ENCODE measurements around the gene BEAN1. TPM values are rescaled to one million over a fixed set of nuclear protein-coding genes. Genes with fewer than 3 reads are reported as not detected.

BEAN1 gene
- total RNA-seq, 1 experiment from 2014 or later, result 0.61 TPM

- Histone ChIP-seq H3K4me3 (replicated peaks in 1 of 2; ENCODE audit: low read depth in 1 of 2, low read length in 2 of 2) (no peak overlapping the region), H3K4me1 (ENCODE audit: control insufficient read depth in 1 of 2, insufficient read depth in 2 of 2, low read length in 2 of 2) (no peaks in the 10 kb centered on the region), H3K4me2 (ENCODE audit: low read length) (no peak overlapping the region), H4K20me1 (ENCODE audit: insufficient read depth) (no peaks in the 10 kb centered on the region), H3K9ac (ENCODE audit: low read length) (no peak overlapping the region), H3K79me2 (ENCODE audit: insufficient read depth, low read length) (no peaks in the 10 kb centered on the region), H3K9me3 (ENCODE audit: control insufficient read depth in 1 of 2, insufficient read depth in 1 of 2, low read depth in 1 of 2, low read length in 2 of 2) (no peaks in the 10 kb centered on the region), H3K9me2 (ENCODE audit: insufficient read depth) (no peaks in the 10 kb centered on the region), H3K36me3 (ENCODE audit: control insufficient read depth in 1 of 2, insufficient read depth in 2 of 2, low read length in 2 of 2) (no peaks in the 10 kb centered on the region), H3K27ac (ENCODE audit: low read depth, low read length) (no peak overlapping the region), H2AFZ (ENCODE audit: low read depth, low read length, poor library complexity, severe bottlenecking) (no peak overlapping the region), H3K27me3 (ENCODE audit: insufficient read depth, low read length) (no peaks in the 10 kb centered on the region)
- ChIA-PET POLR2A (no interaction called here), CTCF (no interaction called here), RAD21 (ENCODE audit: low non-redundant PET in 1 of 2, low total read pairs in 2 of 2, uncharacterized antibody in 2 of 2, unreplicated experiment in 2 of 2) (no interaction called here)
- no peak for DNase-seq (ENCODE audit: low read depth, low spot score)
- intact Hi-C loops (cut with micrococcal nuclease), result no loop called here
- BruUV-seq (replicated peaks), result no TSS peak
- no peak for TF ChIP-seq SRF (IDR thresholded peaks at IDR 0.05; ENCODE audit: low read depth)
- TF ChIP-seq RAD21 (IDR thresholded peaks at IDR 0.05; ENCODE audit: low read depth), result no peak
- TF ChIP-seq CEBPB (IDR thresholded peaks at IDR 0.05; ENCODE audit: low read depth), result no peak
- TF ChIP-seq EGR1 (IDR thresholded peaks at IDR 0.05; ENCODE audit: low read depth), result no peak
- TF ChIP-seq SIN3A (IDR thresholded peaks at IDR 0.05; ENCODE audit: low read depth), result no peak
- no peak for TF ChIP-seq POLR2AphosphoS5 (IDR thresholded peaks at IDR 0.05; ENCODE audit: low read depth, low read length)
- TF ChIP-seq MAX (IDR thresholded peaks at IDR 0.05), result no peak
- no peak for TF ChIP-seq POLR2A (IDR thresholded peaks at IDR 0.05; ENCODE audit: borderline replicate concordance, extremely low read depth, insufficient read depth, insufficient read length)
- TF ChIP-seq ZFX (IDR thresholded peaks at IDR 0.05), result no peak
- no peak for TF ChIP-seq TCF7L2 (IDR thresholded peaks at IDR 0.05; ENCODE audit: borderline replicate concordance, extremely low read depth, insufficient read depth, insufficient read length)
- TF ChIP-seq SP1 (IDR thresholded peaks at IDR 0.05; ENCODE audit: low read depth), result no peak
- TF ChIP-seq ZBTB33 (IDR thresholded peaks at IDR 0.05; ENCODE audit: extremely low read depth, insufficient replicate concordance, low read length), result no peak
- TF ChIP-seq CBX3 (IDR thresholded peaks at IDR 0.05; ENCODE audit: low read depth), result no peak
- no peak for TF ChIP-seq YY1 (IDR thresholded peaks at IDR 0.05; ENCODE audit: extremely low read depth, insufficient replicate concordance, low read depth, low read length)
- ATAC-seq, result no peak
Observed at GRCh38 chr16:66489818-66490217, 62.7 kb downstream of the BEAN1 start.

Measured in HCT116 (cell line).